Skeletal muscle satellite cell (primary cell): ENCODE data around the gene ZNF778.
"Not testable (repeated sequence)": the region's sequence is repeated elsewhere in the genome, so short reads cannot be mapped to it uniquely, and the experiment has no call there.

Source experiments
- H3K27me3 ChIP-seq: 2 replicates; pipeline ENCODE4 v1.7.0; 2013; ENCODE audit warnings: low read length; ENCODE audit not compliant: control insufficient read depth, insufficient read depth
- H3K36me3 ChIP-seq: 2 replicates; pipeline ENCODE4 v1.7.0; 2013; ENCODE audit warnings: mild to moderate bottlenecking, control low read depth, low read length; ENCODE audit not compliant: insufficient read depth
- H3K4me1 ChIP-seq: 2 replicates; pipeline ENCODE4 v1.7.0; 2013; ENCODE audit warnings: low read length; ENCODE audit not compliant: control insufficient read depth, insufficient read depth
- H3K4me2 ChIP-seq: 2 replicates; pipeline ENCODE4 v1.7.0; 2013; ENCODE audit warnings: mild to moderate bottlenecking, low read length
- H3K4me3 ChIP-seq: 2 replicates; pipeline ENCODE4 v1.7.0; 2013; ENCODE audit warnings: low read length
- H3K9ac ChIP-seq: 2 replicates; pipeline ENCODE4 v1.7.0; 2013; ENCODE audit warnings: mild to moderate bottlenecking, low read depth, low read length, moderate library complexity
- H3K9me3 ChIP-seq: replicated peaks from 2 replicates; pipeline ENCODE4 v1.7.0; 2013; ENCODE audit warnings: mild to moderate bottlenecking, control low read depth, low read length

The ZNF778 gene

DNA sequence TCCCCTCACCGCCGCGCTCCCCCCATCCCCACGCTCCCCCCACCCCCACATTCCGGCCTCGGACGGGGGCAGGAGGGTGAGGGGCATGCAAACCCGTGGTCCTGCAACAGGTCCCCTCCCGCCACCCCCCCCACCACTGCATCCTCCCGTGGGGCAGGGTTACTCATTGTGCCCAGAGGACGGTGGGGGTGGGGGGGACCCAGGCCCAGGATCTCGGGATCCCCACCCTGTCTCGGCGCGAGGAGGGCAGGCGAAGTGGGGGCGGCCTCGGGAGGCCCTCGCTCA lies 25.7 kb upstream of the ZNF778 start:
- no peak overlapping the region for H3K9ac ChIP-seq
- no peak overlapping the region for H3K4me2 ChIP-seq
- no peaks in the 10 kb centered on the region for H3K9me3 ChIP-seq
- no peaks in the 10 kb centered on the region for H3K27me3 ChIP-seq
- H3K4me1 ChIP-seq = no peaks in the 10 kb centered on the region
- H3K36me3 ChIP-seq = peaks cover 13% of the 10 kb centered on the region
- H3K4me3 ChIP-seq = no peak overlapping the region

DNA sequence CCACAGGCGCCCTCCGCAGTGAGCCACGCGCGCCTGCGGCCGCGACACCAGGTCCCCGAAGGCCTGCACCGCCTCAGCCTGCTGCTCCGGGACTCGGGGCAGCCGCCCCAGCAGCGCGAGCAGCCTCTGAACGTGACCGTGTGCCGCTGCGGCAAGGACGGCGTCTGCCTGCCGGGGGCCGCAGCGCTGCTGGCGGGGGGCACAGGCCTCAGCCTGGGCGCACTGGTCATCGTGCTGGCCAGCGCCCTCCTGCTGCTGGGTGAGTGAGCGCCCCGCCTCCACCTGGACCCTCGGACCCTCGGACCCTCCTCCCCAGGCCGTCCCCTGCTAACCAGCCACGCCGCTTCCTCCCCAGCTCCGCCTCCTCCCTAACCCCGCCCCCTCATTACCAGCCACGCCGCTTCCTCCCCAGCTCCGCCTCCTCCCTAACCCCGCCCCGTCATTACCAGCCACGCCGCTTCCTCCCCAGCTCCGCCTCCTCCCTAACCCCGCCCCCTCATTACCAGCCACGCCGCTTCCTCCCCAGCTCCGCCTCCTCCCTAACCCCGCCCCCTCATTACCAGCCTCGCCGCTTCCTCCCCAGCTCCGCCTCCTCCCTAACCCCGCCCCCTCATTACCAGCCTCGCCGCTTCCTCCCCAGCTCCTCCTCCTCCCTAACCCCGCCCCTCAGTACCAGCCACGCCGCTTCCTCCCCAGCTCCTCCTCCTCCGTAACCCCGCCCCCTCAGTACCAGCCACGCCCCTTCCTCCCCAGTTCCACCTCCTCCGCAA lies 25.1 kb upstream of the ZNF778 start:
- not testable (repeated sequence) for H3K27me3 ChIP-seq, H3K9me3 ChIP-seq, H3K4me2 ChIP-seq, H3K4me3 ChIP-seq, H3K36me3 ChIP-seq, H3K9ac ChIP-seq, H3K4me1 ChIP-seq

DNA sequence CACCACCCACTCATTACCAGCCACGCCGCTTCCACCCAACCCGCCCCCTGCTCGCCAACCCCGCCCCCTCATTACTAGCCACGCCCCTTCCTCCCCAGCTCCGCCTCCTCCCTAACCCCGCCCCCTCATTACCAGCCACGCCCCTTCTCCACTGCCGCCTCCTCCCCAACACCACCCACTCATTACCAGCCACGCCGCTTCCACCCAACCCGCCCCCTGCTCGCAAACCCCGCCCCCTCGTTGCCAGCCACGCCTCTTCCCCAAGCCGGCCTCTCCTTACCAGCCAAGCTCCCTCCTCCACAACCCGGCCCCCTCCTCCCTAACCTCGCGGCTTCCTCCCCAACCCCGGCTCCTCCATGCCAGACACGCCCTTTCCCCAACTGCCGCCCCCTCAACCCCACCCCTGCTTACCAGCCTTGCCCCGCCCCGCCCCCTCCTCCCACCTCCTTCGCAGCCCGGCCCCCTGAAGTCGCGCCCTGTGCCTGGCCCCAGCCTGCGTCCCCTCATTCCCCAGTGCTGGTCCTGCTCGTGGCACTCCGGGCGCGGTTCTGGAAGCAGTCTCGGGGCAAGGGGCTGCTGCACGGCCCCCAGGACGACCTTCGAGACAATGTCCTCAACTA lies 24.4 kb upstream of the ZNF778 start:
- Histone ChIP-seq H3K4me3 (no peak overlapping the region), H3K36me3 (peaks cover 7% of the 10 kb centered on the region), H3K4me1 (no peaks in the 10 kb centered on the region), H3K27me3 (peaks cover 9% of the 10 kb centered on the region), H3K4me2 (no peak overlapping the region), H3K9ac (no peak overlapping the region), H3K9me3 (no peaks in the 10 kb centered on the region)

DNA sequence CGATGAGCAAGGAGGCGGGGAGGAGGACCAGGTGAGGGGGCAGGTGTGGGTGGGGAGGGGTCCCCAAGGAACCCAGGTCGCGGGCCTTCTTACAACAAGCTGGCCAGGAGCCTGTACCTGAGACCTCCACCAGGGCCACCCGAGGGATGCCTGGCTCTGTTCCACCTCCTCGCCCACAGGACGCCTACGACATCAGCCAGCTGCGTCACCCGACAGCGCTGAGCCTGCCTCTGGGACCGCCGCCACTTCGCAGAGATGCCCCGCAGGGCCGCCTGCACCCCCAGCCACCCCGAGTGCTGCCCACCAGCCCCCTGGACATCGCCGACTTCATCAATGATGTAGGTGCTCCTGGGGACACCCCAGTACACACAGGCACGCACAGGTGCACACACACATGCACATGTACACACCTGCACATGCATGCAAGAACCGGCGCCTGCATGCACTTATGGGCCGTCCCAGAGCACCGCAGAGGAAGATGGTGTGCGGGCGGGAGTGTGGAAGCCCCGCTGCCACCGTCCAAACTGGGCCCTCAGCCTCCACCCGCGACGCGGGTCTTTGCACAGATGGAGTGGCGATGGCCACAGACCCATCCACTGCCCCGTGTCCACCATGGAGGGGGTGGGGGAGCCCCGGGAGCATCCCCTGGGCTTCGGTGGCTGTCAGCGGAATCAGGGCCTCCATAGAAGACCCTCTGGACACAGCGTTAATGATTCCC lies 23.8 kb upstream of the ZNF778 start:
- no peaks in the 10 kb centered on the region for H3K4me1 ChIP-seq
- H3K9ac ChIP-seq = no peak overlapping the region
- peaks cover 7% of the 10 kb centered on the region for H3K36me3 ChIP-seq
- no peak overlapping the region for H3K4me3 ChIP-seq
- H3K4me2 ChIP-seq = no peak overlapping the region
- no peaks in the 10 kb centered on the region for H3K9me3 ChIP-seq
- H3K27me3 ChIP-seq = peaks cover 16% of the 10 kb centered on the region

DNA sequence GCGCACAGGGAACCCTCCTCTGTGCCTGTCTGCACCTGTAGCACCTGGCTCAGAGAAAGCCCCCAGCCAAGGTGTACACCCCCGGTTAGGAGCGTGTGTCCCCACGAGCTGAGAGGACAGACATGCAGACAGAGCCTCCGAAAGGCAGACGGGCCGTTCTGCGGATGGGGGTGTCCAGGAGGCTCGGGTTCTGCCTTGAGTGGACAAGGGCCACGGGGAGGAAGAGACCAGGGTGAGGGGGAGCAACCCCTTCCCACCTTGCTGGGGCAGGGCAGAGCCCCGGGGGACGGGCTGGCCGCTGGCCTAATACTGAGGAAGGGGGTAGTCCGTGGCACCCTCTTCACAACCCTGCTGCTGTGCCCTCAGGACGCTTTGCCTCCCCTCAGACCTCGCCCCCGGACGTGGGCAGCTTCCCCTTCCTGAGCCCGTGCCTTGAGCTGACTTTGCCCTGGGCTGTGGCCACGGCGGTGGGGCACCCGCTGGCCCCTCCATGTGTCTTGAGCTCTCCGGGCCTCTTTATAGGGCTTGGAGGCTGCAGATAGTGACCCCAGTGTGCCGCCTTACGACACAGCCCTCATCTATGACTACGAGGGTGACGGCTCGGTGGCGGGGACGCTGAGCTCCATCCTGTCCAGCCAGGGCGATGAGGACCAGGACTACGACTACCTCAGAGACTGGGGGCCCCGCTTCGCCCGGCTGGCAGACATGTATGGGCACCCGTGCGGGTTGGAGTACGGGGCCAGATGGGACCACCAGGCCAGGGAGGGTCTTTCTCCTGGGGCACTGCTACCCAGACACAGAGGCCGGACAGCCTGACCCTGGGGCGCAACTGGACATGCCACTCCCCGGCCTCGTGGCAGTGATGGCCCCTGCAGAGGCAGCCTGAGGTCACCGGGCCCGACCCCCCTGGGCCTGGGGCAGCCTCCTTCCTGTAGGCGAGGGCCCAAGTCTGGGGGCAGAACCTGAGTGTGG lies 22.9 kb upstream of the ZNF778 start:
- no peak overlapping the region for H3K4me2 ChIP-seq
- H3K9ac ChIP-seq = no peak overlapping the region
- no peaks in the 10 kb centered on the region for H3K9me3 ChIP-seq
- peaks cover 7% of the 10 kb centered on the region for H3K36me3 ChIP-seq
- peaks cover 24% of the 10 kb centered on the region for H3K27me3 ChIP-seq
- H3K4me3 ChIP-seq = no peak overlapping the region
- H3K4me1 ChIP-seq = no peaks in the 10 kb centered on the region

DNA sequence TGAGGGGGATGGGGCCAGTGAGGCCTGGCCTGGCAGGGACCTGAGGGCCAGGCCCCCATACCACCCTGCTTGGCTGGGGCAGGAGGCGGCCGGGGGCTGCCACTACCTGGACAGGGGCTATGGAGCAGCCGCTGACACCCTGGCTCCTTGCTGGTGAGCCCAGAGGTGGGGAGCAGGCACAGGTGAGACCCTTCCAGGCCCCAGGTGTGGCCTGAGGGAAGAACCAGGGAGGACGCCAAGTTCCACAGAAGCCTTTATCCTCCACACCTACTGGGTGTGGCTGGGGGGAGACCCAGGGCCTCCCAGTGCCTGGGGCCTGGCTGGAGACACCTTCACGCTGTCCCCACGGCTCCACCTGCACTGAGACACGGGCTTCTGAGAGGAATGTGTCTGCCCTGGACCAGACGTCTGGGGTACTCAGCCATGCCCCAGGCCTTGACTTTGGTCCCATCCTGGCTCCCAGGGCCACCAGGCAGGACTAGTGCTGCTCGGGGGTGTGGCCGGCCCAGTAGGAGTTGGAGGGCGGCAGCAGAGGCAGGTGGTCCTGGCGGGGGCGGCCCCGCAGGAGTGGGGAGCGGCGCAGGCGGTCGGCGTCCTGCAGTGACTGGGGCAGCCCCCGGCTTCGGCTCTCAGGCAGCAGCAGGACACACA lies 21.9 kb upstream of the ZNF778 start:
- Histone ChIP-seq H3K4me2 (no peak overlapping the region), H3K36me3 (peaks cover 7% of the 10 kb centered on the region), H3K9ac (no peak overlapping the region), H3K9me3 (no peaks in the 10 kb centered on the region), H3K27me3 (peaks cover 35% of the 10 kb centered on the region), H3K4me1 (no peaks in the 10 kb centered on the region), H3K4me3 (no peak overlapping the region)

DNA sequence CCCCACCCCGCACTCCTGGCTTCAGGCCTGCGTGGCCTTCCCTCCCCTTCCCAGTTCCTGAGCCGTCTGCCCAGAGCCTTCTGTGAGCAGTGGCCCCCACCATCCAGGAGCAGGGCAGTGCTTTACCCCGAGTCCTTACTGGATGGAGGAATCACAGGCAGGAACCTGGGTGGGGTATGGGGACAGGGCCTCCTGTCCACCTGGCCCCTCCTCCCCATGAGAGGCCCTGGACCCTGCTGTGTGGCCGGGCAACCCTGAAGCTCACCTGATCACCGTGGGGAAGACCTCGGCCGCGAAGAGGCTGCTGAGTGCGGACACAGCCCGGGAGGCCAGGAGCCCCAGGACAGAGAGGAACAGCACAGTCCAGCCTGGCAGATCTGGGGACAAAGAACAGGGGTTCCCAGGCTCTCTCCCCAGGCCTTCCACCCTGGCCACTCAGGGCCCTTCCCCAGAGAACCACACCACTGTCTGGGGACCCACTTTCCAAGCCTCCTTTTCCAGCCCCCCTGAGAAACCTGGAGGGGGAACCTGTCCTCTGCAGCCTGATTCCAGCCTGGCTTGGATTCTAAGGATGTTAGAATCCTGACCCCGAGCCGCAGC lies 20.4 kb upstream of the ZNF778 start:
- Histone ChIP-seq H3K4me1 (peaks cover 3% of the 10 kb centered on the region), H3K36me3 (peaks cover 7% of the 10 kb centered on the region), H3K4me2 (no peak overlapping the region), H3K27me3 (peaks cover 39% of the 10 kb centered on the region), H3K4me3 (no peak overlapping the region), H3K9ac (no peak overlapping the region), H3K9me3 (no peaks in the 10 kb centered on the region)

DNA sequence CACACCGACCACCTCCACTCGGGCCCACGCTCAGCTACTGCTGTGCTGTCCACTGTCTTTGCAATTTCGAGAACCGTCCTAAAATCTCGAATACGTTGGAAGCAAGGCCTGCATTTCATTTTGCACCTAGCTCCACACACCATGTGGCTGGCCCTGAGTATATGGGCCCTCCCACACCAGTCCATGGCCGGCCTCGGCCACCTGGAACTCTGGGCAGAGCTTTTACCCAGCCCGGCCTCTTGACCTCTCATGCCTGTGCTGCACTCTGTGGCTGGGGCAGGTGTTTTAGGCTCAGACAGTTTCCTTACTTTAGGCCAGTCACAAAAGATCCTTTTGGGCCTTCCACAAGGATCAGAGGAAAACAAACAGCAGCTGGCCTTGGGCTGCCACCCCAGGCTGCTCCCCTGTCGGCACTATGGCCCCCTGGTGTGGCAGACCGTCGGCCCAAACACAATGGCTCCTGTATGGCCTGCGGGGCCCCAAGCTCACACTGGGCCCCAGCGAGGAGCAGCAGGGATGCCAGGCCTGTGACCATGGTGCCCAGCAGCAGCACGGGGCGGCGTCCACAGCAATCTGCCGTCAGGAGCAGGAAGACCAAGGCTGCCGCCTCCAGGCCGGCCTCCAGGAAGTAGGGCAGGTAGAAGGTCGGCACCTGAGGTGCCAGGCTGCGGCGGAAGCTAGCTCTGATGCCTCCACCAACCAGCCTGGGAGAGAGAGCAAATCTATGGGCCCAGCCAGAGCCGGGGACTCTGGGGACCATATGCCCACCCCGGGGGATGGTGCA lies 19.7 kb upstream of the ZNF778 start:
- H3K27me3 ChIP-seq = peaks cover 46% of the 10 kb centered on the region

DNA sequence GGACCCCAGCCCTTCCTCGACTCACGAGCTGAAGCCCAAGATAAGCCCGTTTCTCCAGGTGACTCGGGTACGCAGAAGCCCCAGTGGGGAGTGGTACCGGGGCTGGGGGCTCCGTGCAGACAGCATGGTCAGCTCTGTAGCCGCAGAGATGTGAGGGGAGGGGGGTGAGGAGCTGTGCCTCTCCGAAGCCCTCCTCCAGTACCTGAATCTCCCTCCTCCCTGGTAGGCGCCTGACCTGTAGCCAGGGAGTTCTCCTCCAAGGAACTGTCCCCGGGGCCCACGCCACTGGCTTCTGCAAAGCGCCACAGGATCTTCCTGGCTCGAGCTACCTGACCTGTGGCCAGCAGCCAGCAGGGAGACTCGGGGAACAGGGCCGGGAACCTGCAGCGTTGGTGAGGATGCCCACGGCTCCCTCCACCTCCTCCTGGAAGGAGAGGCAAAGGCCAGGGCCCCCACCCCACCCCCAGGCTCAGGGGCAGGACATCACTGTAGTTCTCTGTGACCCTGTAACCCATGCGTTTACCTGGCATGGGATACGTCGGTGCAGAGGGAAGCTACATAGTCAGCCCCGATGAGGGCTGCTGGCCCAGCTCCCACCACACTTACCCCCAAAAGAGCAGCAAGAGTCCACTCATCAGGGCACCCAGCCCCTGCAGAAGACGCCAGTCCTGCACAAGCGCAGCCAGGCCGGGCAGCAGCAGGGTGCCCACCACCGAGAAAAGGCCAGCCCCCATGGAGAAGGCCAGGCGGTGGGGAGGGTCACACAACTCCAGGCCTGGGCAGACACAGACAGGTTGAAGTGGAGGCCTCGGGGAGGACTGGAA lies 18.9 kb upstream of the ZNF778 start:
- Histone ChIP-seq H3K27me3 (peaks cover 53% of the 10 kb centered on the region), H3K4me3 (no peak overlapping the region)

More for the DNA sequence above, 19.7 kb upstream of the ZNF778 start:
- H3K4me2 ChIP-seq = no peak overlapping the region
- H3K4me1 ChIP-seq = peaks cover 3% of the 10 kb centered on the region
- no peaks in the 10 kb centered on the region for H3K9me3 ChIP-seq
- no peak overlapping the region for H3K9ac ChIP-seq
- no peak overlapping the region for H3K4me3 ChIP-seq
- peaks cover 7% of the 10 kb centered on the region for H3K36me3 ChIP-seq

More for the DNA sequence above, 18.9 kb upstream of the ZNF778 start:
- Histone ChIP-seq H3K4me2 (no peak overlapping the region), H3K9me3 (no peaks in the 10 kb centered on the region), H3K36me3 (peaks cover 6% of the 10 kb centered on the region), H3K4me1 (peaks cover 3% of the 10 kb centered on the region), H3K9ac (no peak overlapping the region)
